ENCODE measurements around the gene TMEM125. TPM values are rescaled to one million over a fixed set of nuclear protein-coding genes. Genes with fewer than 3 reads are reported as not detected.

Gene TMEM125
- total RNA-seq, 1 donor from 2014 or later = 41.1 TPM

GRCh38 chr1:43266881-43267280 lies 2.9 kb upstream of the TMEM125 start:
- DNase-seq (ENCODE audit: low spot score, unreplicated experiment) = no peak
- TF ChIP-seq, protein P1, sequence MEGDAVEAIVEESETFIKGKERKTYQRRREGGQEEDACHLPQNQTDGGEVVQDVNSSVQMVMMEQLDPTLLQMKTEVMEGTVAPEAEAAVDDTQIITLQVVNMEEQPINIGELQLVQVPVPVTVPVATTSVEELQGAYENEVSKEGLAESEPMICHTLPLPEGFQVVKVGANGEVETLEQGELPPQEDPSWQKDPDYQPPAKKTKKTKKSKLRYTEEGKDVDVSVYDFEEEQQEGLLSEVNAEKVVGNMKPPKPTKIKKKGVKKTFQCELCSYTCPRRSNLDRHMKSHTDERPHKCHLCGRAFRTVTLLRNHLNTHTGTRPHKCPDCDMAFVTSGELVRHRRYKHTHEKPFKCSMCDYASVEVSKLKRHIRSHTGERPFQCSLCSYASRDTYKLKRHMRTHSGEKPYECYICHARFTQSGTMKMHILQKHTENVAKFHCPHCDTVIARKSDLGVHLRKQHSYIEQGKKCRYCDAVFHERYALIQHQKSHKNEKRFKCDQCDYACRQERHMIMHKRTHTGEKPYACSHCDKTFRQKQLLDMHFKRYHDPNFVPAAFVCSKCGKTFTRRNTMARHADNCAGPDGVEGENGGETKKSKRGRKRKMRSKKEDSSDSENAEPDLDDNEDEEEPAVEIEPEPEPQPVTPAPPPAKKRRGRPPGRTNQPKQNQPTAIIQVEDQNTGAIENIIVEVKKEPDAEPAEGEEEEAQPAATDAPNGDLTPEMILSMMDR (IDR thresholded peaks at IDR 0.05; ENCODE audit: unreplicated experiment) = no peak
- Mint-ChIP-seq H3K36me3 (ENCODE audit: insufficient read depth) (peaks cover 15% of the 10 kb centered on the region), H3K4me1 (ENCODE audit: low read depth) (peaks cover 37% of the 10 kb centered on the region), H3K27me3 (no peaks in the 10 kb centered on the region), H3K9me3 (ENCODE audit: low read depth) (peaks cover 23% of the 10 kb centered on the region), H3K4me3 (ENCODE audit: low read depth) (no peak overlapping the region), H3K27ac (no peak overlapping the region)

- H3K36me3 Mint-ChIP-seq (ENCODE audit: insufficient read depth) = peaks cover 15% of the 10 kb centered on the region
- TF ChIP-seq, protein P1 (IDR thresholded peaks at IDR 0.05; ENCODE audit: unreplicated experiment) = no peak
- H3K4me1 Mint-ChIP-seq (ENCODE audit: low read depth) = peaks cover 38% of the 10 kb centered on the region
- peaks cover 18% of the 10 kb centered on the region for H3K9me3 Mint-ChIP-seq (ENCODE audit: low read depth)
- DNase-seq (ENCODE audit: low spot score, unreplicated experiment) = no peak
- no peaks in the 10 kb centered on the region for H3K27me3 Mint-ChIP-seq
- H3K27ac Mint-ChIP-seq = peak overlapping the region; percentile 79
- no peak overlapping the region for H3K4me3 Mint-ChIP-seq (ENCODE audit: low read depth)
These were observed 2.4 kb upstream of the TMEM125 start for GRCh38 chr1:43267291-43267805.

GRCh38 chr1:43267818-43268425 lies 1.9 kb upstream of the TMEM125 start:
- TF ChIP-seq, protein P1 (IDR thresholded peaks at IDR 0.05; ENCODE audit: unreplicated experiment) = no peak

GRCh38 chr1:43270421-43271095 lies 775 bp downstream of the TMEM125 start:
- TF ChIP-seq, protein P1 (IDR thresholded peaks at IDR 0.05; ENCODE audit: unreplicated experiment) = no peak
- H3K9me3 Mint-ChIP-seq (ENCODE audit: low read depth) = peaks cover 5% of the 10 kb centered on the region
- peak overlapping the region; percentile 100 for H3K27ac Mint-ChIP-seq
- peaks cover 8% of the 10 kb centered on the region for H3K36me3 Mint-ChIP-seq (ENCODE audit: insufficient read depth)
- peaks cover 46% of the 10 kb centered on the region for H3K4me1 Mint-ChIP-seq (ENCODE audit: low read depth)
- H3K4me3 Mint-ChIP-seq (ENCODE audit: low read depth) = peak overlapping the region; percentile 89
- H3K27me3 Mint-ChIP-seq = no peaks in the 10 kb centered on the region
- DNase-seq (ENCODE audit: low spot score, unreplicated experiment) = peak; percentile 71

More at GRCh38 chr1:43267818-43268425, 1.9 kb upstream of the TMEM125 start:
- no peak overlapping the region for H3K4me3 Mint-ChIP-seq (ENCODE audit: low read depth)
- no peaks in the 10 kb centered on the region for H3K27me3 Mint-ChIP-seq
- no peak for DNase-seq (ENCODE audit: low spot score, unreplicated experiment)
- H3K27ac Mint-ChIP-seq = peak overlapping the region; percentile 79
- peaks cover 10% of the 10 kb centered on the region for H3K36me3 Mint-ChIP-seq (ENCODE audit: insufficient read depth)
- peaks cover 13% of the 10 kb centered on the region for H3K9me3 Mint-ChIP-seq (ENCODE audit: low read depth)
- peaks cover 38% of the 10 kb centered on the region for H3K4me1 Mint-ChIP-seq (ENCODE audit: low read depth)

DNA sequence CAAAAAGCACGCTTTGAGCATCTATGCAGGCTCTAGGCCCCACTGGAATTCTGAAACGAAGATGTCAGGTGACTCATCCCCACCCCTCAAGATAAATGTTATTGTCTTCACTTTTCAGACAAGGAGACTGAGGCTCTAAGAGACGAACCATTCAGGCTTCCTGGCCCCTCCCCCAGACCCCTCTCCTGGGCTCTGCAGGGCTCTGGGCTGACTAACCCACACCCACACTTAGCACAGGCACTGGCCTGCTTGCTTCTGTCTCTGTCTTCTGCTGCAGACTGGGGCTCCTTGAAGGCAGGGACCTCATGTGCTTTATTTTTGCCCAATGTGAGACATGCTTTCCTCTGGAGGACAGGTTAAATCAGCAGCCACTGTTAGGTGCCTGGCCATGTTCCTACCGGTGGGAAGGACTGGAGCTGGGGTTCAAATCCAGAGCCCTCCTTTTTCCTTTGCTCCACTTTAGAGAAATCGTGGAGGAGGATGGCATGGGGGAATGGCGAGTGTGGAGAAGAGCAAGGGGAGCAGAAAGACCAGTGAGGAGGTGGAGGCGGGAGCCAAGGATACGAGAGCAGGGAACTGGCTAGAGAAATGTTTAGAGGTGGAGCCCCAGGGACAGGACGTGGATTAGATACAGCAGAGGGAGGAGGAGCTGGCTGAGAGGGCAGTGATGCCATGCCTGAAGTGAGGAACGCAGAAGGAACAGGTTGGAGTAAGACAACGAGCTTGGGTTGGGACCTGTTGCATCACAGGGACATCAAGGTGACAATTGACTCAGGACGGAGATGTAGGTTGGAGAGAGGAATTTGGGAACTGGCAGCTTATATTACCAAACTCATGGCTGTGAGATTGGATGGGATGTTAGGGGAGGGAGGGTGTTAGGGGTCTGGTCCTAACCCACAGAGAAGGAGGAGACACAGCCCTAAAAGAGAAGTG lies 1.7 kb downstream of the TMEM125 start:
- peak overlapping the region; percentile 100 for H3K27ac Mint-ChIP-seq
- TF ChIP-seq, protein P1 (IDR thresholded peaks at IDR 0.05; ENCODE audit: unreplicated experiment) = no peak
- no peak for DNase-seq (ENCODE audit: low spot score, unreplicated experiment)
- H3K36me3 Mint-ChIP-seq (ENCODE audit: insufficient read depth) = peaks cover 6% of the 10 kb centered on the region
- peaks cover 53% of the 10 kb centered on the region for H3K4me1 Mint-ChIP-seq (ENCODE audit: low read depth)
- H3K9me3 Mint-ChIP-seq (ENCODE audit: low read depth) = no peaks in the 10 kb centered on the region
- H3K27me3 Mint-ChIP-seq = no peaks in the 10 kb centered on the region
- peak overlapping the region; percentile 89 for H3K4me3 Mint-ChIP-seq (ENCODE audit: low read depth)
